GM19438 (cell line): ENCODE results near the gene PLEKHM3.

Source experiments
- ATAC-seq: cut with Tn5 transposase; IDR thresholded peaks from one replicate; pipeline ENCODE4 v1.9.1; 2021; ENCODE audit warnings: low read depth; ENCODE audit not compliant: unreplicated experiment

The PLEKHM3 gene

GRCh38 chr2:207868855-207869596 lies 156.3 kb downstream of the PLEKHM3 start:
- no peak for ATAC-seq

- ATAC-seq = no peak
Observed at GRCh38 chr2:207867905-207868304, 157.4 kb downstream of the PLEKHM3 start.

GRCh38 chr2:207867056-207867455 lies 158.3 kb downstream of the PLEKHM3 start:
- ATAC-seq = no peak

- ATAC-seq = no peak
Observed at GRCh38 chr2:207865210-207865609, 160.1 kb downstream of the PLEKHM3 start.

GRCh38 chr2:207863345-207863744 lies 162.0 kb downstream of the PLEKHM3 start:
- ATAC-seq = no peak

GRCh38 chr2:207861789-207862188 lies 163.5 kb downstream of the PLEKHM3 start:
- ATAC-seq = no peak

GRCh38 chr2:207860685-207861084 lies 164.6 kb downstream of the PLEKHM3 start:
- ATAC-seq = no peak

GRCh38 chr2:207855591-207855990 lies 169.7 kb downstream of the PLEKHM3 start:
- no peak for ATAC-seq

GRCh38 chr2:207854484-207855440 lies 170.6 kb downstream of the PLEKHM3 start:
- ATAC-seq = no peak

- ATAC-seq = no peak
Observed at GRCh38 chr2:207852791-207853190, 172.5 kb downstream of the PLEKHM3 start.

GRCh38 chr2:207849443-207849842 lies 175.9 kb downstream of the PLEKHM3 start:
- no peak for ATAC-seq

- no peak for ATAC-seq
Observed at GRCh38 chr2:207848545-207848928, 176.8 kb downstream of the PLEKHM3 start.

GRCh38 chr2:207847807-207848544 lies 177.4 kb downstream of the PLEKHM3 start:
- no peak for ATAC-seq

GRCh38 chr2:207847098-207847806 lies 178.1 kb downstream of the PLEKHM3 start:
- no peak for ATAC-seq

- ATAC-seq = no peak
Observed at GRCh38 chr2:207845202-207845864, 180.0 kb downstream of the PLEKHM3 start.

- no peak for ATAC-seq
Observed at GRCh38 chr2:207844648-207845047, 180.7 kb downstream of the PLEKHM3 start.

- no peak for ATAC-seq
Observed at GRCh38 chr2:207840101-207840500, 185.2 kb downstream of the PLEKHM3 start.

- no peak for ATAC-seq
Observed at GRCh38 chr2:207839575-207839974, 185.8 kb downstream of the PLEKHM3 start.

GRCh38 chr2:207839028-207839427 lies 186.3 kb downstream of the PLEKHM3 start:
- ATAC-seq = no peak
